ENCODE data around the gene IL26.

GRCh38 chr12:68200854-68201253 lies 24.8 kb downstream of the IL26 start:
- TF ChIP-seq FOXA1 (IDR thresholded peaks at IDR 0.05), result no peak
- no peak for TF ChIP-seq HDGF (IDR thresholded peaks at IDR 0.05; ENCODE audit: borderline replicate concordance)

All from HEK293T (cell line).